Activated CD8-positive, alpha-beta memory T cell treated with anti-CD3 and anti-CD28 coated beads, Interleukin-2, amount 10 ng/mL, durations not matched to agents 7 days and 5 days (primary cell): Measurements from ENCODE around the gene FAM174C. TPM values are rescaled to one million over a fixed set of nuclear protein-coding genes. Genes with fewer than 3 reads are reported as not detected.
"Not testable (repeated sequence)": the region's sequence is repeated elsewhere in the genome, so short reads cannot be mapped to it uniquely, and the experiment has no call there.

Source experiments
- ATAC-seq: fragments of 150-1000 bp; cut with Tn5 transposase; one replicate; pipeline ENCODE4 v1.10.0; 2021; ENCODE audit warnings: moderate library complexity
- CTCF ChIA-PET: fragments of 350-600 bp; sonication (Branson Sonifier 250); formaldehyde crosslinking; loops from one replicate; lab custom pipeline; 2021; ENCODE audit warnings: antibody characterized with exemption; lab: Charles Lee
- DNase-seq: peaks from one replicate; pipeline ENCODE4 v3.0.0-alpha.2; 2020
- H3K27ac Mint-ChIP-seq: one replicate; pipeline ENCODE4 v1.8.0; 2021; ENCODE audit warnings: mild to moderate bottlenecking, mixed read lengths
- H3K27me3 Mint-ChIP-seq: one replicate; pipeline ENCODE4 v1.8.0; 2021; ENCODE audit warnings: mixed read lengths
- H3K36me3 Mint-ChIP-seq: one replicate; pipeline ENCODE4 v1.8.0; 2021; ENCODE audit warnings: mild to moderate bottlenecking, mixed read lengths
- H3K4me1 Mint-ChIP-seq: one replicate; pipeline ENCODE4 v1.8.0; 2021; ENCODE audit warnings: mixed read lengths
- H3K4me3 Mint-ChIP-seq: one replicate; pipeline ENCODE4 v1.8.0; 2021; ENCODE audit warnings: mild to moderate bottlenecking, moderate library complexity, mixed read lengths
- H3K9me3 Mint-ChIP-seq: one replicate; pipeline ENCODE4 v1.8.0; 2022; ENCODE audit warnings: low read depth, mixed read lengths
- total RNA-seq, 2 experiments: library from RNA; stranded (reverse); gene quantifications; one replicate each; pipeline ENCODE4 v1.2.3, GENCODE V29; 2021

The FAM174C gene
- total RNA-seq, 2 experiments from 2014 or later: 54.7 to 60.3 TPM

DNA sequence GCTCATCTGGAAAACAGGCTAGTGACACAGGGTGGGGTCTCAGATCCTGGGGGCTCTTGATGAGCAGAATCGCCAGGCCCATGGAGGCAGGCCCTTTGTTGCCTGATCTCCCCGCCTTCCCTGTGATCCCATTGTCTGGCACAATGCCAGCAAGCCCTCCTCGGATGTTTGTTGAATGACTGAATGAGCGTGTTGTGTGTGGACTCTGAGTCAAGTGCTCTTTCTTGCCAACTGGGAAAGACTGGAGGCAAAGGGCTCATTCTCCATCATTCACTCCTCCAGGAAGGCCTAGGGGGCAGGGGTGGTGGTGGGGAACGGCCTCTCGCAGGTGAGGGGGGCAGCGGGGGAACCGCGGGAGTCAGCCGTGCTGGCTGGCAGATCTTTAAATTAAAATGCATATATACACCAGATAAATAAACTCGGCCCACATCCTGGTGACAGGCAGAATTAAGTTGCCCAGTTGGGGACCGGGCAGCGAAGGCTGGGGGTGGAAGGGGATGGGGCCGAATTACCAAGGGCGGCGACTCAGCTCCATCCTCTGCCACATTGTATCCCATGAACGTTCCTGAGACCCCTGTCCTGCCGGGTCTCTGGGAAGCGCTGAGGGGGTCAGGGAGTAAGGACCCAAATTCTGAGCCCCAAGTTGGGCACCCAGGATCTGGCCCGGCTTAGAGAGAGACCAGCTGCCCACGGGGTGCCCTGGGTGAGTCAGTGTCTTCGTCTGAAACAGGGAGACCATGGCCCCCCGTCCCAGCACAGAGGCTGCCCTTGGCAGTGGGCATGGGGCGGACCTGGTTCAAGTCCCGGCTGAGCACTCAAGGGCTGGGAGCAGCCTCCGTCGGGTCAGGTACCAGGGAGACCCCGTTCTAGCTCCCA is 34.9 kb downstream of the FAM174C start:
- Mint-ChIP-seq H3K9me3 (no peaks in the 10 kb centered on the region), H3K27me3 (peaks cover 5% of the 10 kb centered on the region), H3K4me3 (no peak overlapping the region), H3K27ac (no peak overlapping the region), H3K36me3 (no peaks in the 10 kb centered on the region), H3K4me1 (no peaks in the 10 kb centered on the region)
- CTCF ChIA-PET: no interaction called here
- ATAC-seq (no peak), DNase-seq (no peak)

DNA sequence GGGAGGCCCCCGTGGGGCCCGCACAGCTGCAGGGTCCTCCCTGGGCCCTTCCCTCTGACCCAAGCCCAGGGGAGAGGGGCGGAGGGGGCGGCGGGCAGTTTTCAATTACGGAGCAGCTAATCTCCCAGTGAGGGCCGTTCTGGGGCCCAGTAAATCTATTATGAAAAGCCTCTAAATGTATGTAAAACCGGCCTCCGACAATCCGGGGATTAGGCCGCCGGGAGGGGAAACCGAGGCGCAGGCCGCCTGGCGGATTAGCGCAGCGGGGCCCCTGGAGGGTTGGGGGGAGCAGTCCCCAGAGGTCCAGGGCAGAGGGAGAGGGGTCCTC is 35.5 kb downstream of the FAM174C start:
- DNase-seq (no peak), ATAC-seq (no peak)
- Mint-ChIP-seq H3K27me3 (peaks cover 5% of the 10 kb centered on the region), H3K4me3 (no peak overlapping the region), H3K27ac (no peak overlapping the region), H3K36me3 (no peaks in the 10 kb centered on the region), H3K9me3 (no peaks in the 10 kb centered on the region), H3K4me1 (no peaks in the 10 kb centered on the region)
- CTCF ChIA-PET: interaction anchor here (1.5 kb wide), 1 partner anchor 27 kb away, joined by 3 read pairs; no protein-coding TSS in a partner anchor

DNA sequence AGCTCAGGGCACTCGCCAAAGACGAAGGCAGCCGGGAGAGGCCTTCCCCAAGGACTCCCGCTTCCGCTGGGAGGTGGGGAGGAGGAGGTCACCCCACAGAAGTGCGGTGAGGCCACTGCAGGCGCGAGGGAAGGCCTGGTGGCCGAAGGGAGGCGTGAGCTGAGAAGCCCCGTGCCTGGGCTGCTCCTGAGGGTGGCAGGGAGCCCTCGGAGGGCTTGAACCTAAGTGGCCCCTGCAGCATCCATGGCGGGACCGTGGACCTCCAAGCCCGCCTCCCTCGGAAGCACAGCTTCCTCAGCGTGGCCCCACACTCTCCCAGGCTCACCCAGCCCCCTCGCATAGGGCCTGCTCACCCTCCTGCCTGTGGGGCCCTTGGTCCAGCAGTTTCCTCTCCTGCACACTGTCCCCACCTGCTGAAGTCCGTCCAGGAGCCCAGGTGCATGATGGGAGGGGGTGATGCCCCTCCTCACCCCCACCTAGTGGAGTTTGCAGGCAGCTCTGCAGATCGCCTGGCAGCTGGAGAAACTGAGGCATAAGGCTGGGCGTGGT is 36.3 kb downstream of the FAM174C start:
- H3K27me3 Mint-ChIP-seq: peaks cover 9% of the 10 kb centered on the region
- no peak overlapping the region for H3K27ac Mint-ChIP-seq
- no peaks in the 10 kb centered on the region for H3K4me1 Mint-ChIP-seq
- ATAC-seq (no peak), DNase-seq (no peak)
- no peak overlapping the region for H3K4me3 Mint-ChIP-seq
- no peaks in the 10 kb centered on the region for H3K9me3 Mint-ChIP-seq
- no peaks in the 10 kb centered on the region for H3K36me3 Mint-ChIP-seq
- CTCF ChIA-PET: interaction anchor here (1.5 kb wide), 1 partner anchor 26 kb away, joined by 3 read pairs; no protein-coding TSS in a partner anchor

DNA sequence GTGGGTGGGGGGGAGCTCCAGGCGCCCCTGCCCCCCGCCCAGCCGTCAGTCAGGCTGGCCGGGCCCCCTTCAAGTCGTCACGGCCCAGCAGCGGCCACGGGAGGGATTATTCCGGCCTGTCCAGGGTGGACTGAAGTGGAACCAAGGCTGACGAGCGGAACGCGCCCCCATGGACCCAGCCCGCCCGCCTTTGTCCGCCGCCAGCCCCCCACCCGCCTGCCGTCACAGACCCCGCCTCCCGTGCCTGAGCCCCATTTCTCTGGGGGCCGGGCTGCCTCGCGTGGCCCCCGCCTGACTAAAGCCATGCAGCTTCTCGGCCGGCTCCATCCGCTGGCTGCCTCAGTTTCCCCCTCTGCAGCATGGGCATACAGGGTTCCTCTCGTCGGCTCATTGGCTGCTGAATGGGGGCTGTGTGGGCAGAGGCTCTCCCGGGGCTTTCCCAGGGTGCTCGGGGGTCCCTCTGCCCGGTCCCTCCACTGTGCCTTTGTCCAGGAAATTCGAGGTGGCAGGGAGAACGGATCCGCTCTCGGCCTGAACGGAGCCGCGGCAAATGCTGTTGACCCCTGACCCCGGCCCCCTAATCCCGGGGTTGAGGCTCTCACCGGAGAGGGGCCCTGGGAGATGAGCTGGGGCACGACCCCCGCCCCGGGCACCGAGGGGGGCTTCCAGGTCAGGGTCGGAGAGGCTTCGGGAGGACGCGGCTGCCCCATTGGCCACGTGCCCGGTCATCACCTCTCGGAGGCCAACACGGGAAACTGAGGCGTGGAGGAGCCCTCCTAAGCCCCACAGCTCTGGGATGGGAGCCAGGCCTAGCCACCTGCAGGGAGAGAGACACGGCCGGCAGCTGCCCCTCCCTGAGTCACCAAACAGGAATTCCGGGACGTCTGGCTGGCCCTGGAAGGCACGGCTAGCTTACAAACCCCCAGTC is 37.7 kb downstream of the FAM174C start:
- CTCF ChIA-PET: interaction anchor here (1.1 to 3.2 kb wide), 2 partner anchors 34 to 59 kb away, joined by 3 to 24 read pairs; no protein-coding TSS in a partner anchor
- no peak for ATAC-seq
- DNase-seq: no peak

DNA sequence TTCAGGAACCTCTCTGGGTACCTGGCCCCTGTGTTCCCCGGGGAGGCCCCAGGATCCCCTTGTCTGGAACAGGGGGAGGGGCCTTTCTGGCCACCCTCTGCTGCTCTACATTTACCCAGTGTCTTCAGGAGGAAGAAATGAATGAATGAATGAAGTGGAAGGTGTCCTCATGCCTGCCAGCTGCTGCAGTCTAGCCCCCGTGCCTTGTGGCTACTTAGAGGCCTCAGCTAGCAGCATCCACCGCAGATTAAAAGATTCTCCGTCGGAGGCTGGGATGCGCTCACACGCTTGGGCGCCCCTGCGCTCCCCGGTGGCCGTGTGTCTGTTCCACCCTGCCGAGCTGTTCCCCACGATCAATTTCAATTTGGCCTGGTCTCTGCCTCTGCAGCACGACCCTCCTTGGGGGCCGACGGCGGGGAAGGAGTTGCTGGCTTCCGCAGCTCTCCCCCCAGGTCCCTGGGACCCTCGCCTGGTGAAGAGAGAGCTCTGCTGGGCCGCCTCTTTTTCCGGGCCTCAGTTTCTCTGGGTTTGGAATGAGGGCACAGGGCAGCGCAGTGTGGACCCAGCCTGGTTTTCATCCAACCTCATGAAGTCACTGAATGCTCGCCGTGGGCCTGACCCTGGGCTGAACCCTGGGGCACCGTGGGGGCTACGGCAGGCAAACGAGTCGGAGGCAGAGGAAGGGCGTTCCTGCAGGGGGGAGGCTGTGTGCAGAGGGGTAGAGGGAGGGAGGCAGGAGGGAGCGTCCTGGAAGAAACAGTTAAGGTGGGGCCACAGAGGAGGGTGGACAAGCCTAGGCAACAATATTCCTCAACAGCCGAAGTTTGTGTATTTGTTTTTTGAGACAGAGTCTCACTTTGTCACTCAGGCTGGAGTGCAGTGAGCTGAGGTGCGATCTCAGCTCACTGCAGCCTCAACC is 38.6 kb downstream of the FAM174C start:
- DNase-seq: no peak
- Mint-ChIP-seq H3K4me3 (no peak overlapping the region), H3K27me3 (peaks cover 28% of the 10 kb centered on the region), H3K9me3 (no peaks in the 10 kb centered on the region), H3K4me1 (no peaks in the 10 kb centered on the region), H3K27ac (no peak overlapping the region), H3K36me3 (no peaks in the 10 kb centered on the region)
- ATAC-seq: no peak
- CTCF ChIA-PET: interaction anchor here (0.8 to 3.2 kb wide), 4 partner anchors 10 to 69 kb away, joined by 3 to 24 read pairs (median 6); partner anchors contain the start of gene NDUFS7

More for the DNA sequence above, 37.7 kb downstream of the FAM174C start:
- peaks cover 21% of the 10 kb centered on the region for H3K27me3 Mint-ChIP-seq
- H3K36me3 Mint-ChIP-seq: no peaks in the 10 kb centered on the region
- H3K4me3 Mint-ChIP-seq: no peak overlapping the region
- H3K9me3 Mint-ChIP-seq: no peaks in the 10 kb centered on the region
- H3K27ac Mint-ChIP-seq: no peak overlapping the region
- no peaks in the 10 kb centered on the region for H3K4me1 Mint-ChIP-seq

DNA sequence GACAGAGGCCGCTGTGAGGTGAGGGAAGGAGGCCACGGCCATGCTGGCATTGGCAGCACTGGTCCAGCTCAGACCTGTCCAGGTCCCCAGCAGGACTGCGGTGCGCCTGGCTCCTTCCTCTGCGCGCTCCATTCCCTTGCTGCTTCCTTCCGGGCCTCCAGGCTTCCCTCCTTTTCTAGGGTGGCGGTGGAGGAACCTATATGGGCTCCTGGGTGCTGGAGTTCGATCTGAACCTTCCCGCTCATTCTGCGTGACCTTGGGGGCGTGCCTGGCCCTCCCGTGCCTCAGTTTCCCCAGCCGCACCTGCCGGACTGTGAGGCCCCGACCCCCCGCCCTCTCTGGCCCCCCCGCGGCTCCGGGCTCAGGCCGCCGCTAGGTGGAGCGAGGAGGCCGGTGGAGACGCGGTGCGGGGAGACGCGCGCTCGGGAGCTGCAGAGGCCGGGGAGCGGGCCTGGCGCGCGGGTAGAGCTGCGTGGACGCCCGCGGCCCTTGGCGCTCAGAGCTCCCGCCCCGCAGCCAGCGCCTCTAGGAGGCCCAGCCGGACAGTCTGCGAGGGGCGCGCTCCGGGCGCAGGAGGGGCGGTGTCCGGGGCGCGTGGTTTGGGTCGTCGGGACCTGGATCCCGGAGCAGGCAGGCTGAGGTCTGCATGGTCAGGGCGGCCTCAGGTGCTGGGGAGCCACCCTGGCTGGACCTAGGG is 40.3 kb downstream of the FAM174C start:
- H3K9me3 Mint-ChIP-seq: no peaks in the 10 kb centered on the region
- H3K27me3 Mint-ChIP-seq: peaks cover 34% of the 10 kb centered on the region
- ATAC-seq: peak; percentile 70
- no peak overlapping the region for H3K27ac Mint-ChIP-seq
- no peaks in the 10 kb centered on the region for H3K36me3 Mint-ChIP-seq
- CTCF ChIA-PET: interaction anchor here (0.7 to 3.2 kb wide), 11 partner anchors 8 to 71 kb away, joined by 3 to 24 read pairs (median 4); partner anchors contain the start of gene NDUFS7
- DNase-seq: peak; percentile 49
- no peak overlapping the region for H3K4me3 Mint-ChIP-seq
- H3K4me1 Mint-ChIP-seq: no peaks in the 10 kb centered on the region

DNA sequence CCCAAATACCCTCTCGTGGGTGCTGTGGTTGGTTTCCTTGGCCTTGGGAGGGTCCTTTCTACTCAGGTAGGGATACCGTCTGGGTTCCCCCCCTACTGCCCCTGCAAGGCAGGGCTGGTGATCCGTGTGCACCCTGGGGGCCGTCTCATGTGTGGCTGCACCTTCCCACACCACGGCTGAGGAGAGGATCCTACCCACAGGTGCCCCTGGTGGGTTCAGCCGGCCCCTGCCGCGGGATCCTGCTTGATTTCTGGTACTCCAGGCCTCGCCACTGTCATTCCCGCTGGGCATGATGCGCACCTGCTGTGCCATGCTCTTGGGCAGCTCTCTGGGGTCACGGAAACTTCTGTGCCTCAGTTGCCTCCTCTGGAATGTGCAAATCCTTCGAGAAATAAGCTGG is 41.1 kb downstream of the FAM174C start:
- H3K4me1 Mint-ChIP-seq: no peaks in the 10 kb centered on the region
- H3K27me3 Mint-ChIP-seq: peaks cover 34% of the 10 kb centered on the region
- H3K36me3 Mint-ChIP-seq: no peaks in the 10 kb centered on the region
- ATAC-seq (no peak), DNase-seq (no peak)
- no peak overlapping the region for H3K4me3 Mint-ChIP-seq
- no peak overlapping the region for H3K27ac Mint-ChIP-seq
- CTCF ChIA-PET: interaction anchor here (0.7 to 2.3 kb wide), 7 partner anchors 9 to 110 kb away, joined by 3 to 6 read pairs (median 3); no protein-coding TSS in a partner anchor
- no peaks in the 10 kb centered on the region for H3K9me3 Mint-ChIP-seq

DNA sequence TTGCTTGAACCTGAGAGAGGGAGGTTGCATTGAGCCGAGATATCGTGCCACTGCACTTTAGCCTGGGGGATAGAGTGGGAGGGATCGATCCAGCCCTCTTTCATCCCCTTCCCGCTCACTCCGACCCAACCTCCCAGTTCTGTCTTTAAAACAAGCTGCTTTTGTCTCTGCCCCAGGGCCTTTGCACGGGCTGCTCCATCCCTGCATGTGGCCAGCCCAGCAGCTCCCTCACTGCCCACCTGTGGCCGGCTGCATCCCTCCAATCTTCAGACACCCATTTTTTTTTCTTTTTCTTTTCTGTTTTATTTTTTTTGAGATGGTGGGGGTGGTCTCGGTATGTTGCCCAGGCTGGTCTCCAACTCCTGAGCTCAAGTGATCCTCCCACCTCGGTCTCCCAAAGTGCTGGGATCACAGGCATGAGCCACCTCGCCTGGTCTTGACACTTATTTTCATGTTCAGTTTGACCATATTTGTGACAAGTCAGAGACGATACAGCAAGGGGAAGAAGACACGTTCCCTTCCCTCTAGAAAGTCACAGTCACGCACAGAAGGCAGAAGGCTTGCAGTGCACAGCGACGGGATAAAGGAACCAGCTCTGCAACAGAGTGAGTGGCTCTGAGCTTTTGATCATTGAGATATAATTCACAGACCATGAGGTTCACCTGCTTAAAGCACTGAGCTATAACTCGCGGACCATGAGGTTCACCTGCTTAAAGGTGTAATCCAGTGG is 42.1 kb downstream of the FAM174C start:
- ATAC-seq (no peak), DNase-seq (no peak)
- Mint-ChIP-seq H3K27me3 (peaks cover 35% of the 10 kb centered on the region), H3K36me3 (no peaks in the 10 kb centered on the region), H3K9me3 (no peaks in the 10 kb centered on the region), H3K4me3 (no peak overlapping the region), H3K4me1 (no peaks in the 10 kb centered on the region), H3K27ac (no peak overlapping the region)
- CTCF ChIA-PET: interaction anchor here (0.7 to 2.3 kb wide), 6 partner anchors 9 to 111 kb away, joined by 3 to 7 read pairs (median 5); a partner anchor contains a TSS

DNA sequence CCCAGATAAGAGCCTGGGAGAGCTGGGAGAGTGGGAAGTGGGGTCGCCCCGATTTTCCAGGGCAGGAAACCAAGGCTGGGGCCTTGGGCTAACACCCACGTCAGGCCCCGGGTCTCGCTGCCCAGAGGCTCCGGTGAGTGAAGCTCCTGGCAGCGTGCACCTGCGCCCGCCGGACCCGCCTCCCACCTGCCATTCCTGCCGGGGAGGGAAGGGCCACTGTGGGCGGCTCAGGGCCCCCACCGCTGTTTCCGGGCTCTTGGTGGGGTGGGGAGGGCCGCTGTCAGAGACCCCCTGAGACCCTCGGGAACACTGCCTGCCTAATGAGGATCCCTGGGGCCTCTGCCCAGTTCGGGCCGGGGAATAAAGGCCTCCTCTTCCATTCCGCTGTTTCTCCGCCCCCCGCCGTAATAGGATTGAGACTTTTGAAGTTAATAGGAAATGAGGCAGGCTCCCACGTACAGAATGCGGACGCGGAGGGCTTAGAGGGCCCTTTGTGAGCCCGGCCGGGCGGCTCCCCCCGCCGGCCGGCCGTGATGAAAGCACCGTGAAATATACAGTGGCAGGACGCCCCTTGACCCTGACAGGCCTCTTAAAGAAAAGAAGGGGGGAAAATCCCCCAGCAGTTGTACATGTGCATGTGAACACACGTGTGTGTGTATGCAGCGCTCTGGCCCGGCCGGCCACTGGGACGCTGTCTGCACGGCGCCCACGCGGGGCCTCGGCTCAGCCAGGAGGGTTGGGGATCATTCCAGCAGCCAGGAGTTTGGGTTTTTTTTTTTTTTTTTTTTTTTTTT is 43.5 kb downstream of the FAM174C start:
- Mint-ChIP-seq H3K9me3 (no peaks in the 10 kb centered on the region), H3K27ac (no peak overlapping the region), H3K27me3 (peaks cover 43% of the 10 kb centered on the region), H3K36me3 (no peaks in the 10 kb centered on the region), H3K4me1 (no peaks in the 10 kb centered on the region), H3K4me3 (no peak overlapping the region)
- CTCF ChIA-PET: interaction anchor here (1.8 kb wide), 1 partner anchor 54 kb away, joined by 7 read pairs; no protein-coding TSS in a partner anchor
- ATAC-seq (no peak), DNase-seq (no peak)

DNA sequence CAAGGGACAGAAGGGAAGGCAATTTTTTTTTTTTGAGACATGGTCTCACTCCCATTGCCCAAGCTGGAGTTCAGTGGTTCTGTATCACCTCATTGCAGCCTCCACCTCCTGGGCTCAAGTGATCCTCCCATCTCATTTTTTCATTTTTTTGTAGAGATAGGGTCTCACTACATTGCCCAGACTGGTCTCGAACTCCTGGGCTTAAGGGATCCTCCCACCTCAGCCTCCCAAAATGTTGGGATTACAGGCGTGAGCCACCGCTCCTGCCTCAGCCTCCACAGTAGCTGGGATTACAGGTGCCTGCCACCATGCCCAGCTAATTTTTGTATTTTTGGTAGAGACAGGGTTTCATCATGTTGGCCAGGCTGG is 44.9 kb downstream of the FAM174C start:
- ATAC-seq, H3K4me3 Mint-ChIP-seq, DNase-seq, H3K4me1 Mint-ChIP-seq, H3K9me3 Mint-ChIP-seq, H3K27ac Mint-ChIP-seq, H3K36me3 Mint-ChIP-seq: not testable (repeated sequence)
- CTCF ChIA-PET: interaction anchor here (1.5 kb wide), 1 partner anchor 52 kb away, joined by 6 read pairs; no protein-coding TSS in a partner anchor
- peaks cover 47% of the 10 kb centered on the region for H3K27me3 Mint-ChIP-seq

DNA sequence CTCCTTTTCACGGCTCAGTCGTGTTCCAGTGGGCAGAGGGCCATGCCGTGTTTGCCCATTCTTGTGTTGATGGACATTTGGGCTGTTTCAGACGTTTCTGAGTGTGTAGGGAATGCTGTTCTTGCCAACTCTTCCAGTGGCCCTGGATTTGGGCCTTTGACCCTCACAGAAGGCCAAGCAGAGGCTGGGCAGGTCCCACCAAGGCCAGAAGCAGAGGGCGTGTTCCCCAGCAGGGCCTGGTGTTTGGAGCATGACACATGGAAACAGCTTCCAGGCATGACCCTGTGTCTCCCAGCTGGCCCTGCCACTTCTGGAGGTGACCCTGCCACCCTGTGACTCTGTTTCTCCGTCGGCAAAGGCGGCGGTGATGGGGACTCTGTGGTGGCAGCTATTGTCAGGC is 46.2 kb downstream of the FAM174C start:
- CTCF ChIA-PET: interaction anchor here (1.5 kb wide), 1 partner anchor 51 kb away, joined by 6 read pairs; no protein-coding TSS in a partner anchor
- Mint-ChIP-seq H3K4me1 (no peaks in the 10 kb centered on the region), H3K9me3 (no peaks in the 10 kb centered on the region), H3K36me3 (no peaks in the 10 kb centered on the region), H3K27ac (no peak overlapping the region), H3K27me3 (peaks cover 49% of the 10 kb centered on the region), H3K4me3 (no peak overlapping the region)
- no peak for ATAC-seq
- DNase-seq: no peak
